NB4 (cell line): ENCODE measurements around the gene NOS3.

Experiments used
- DNase-seq: peaks from one replicate; pipeline ENCODE4 v3.0.0; 2010; ENCODE audit warnings: low read depth
- H3K4me3 ChIP-seq: one replicate; pipeline ENCODE4 v1.5.1; 2011; ENCODE audit warnings: mild to moderate bottlenecking, low read depth, low read length, moderate library complexity
- MAX ChIP-seq: IDR thresholded peaks from 2 replicates; pipeline ENCODE4 v1.6.1; 2011; ENCODE audit warnings: low read depth, low read length
- MYC ChIP-seq: IDR thresholded peaks from 2 replicates; pipeline ENCODE4 v1.6.1; 2011; ENCODE audit warnings: low read depth, low read length
- POLR2A ChIP-seq: IDR thresholded peaks from 2 replicates; pipeline ENCODE4 v1.6.1; 2011; ENCODE audit warnings: mild to moderate bottlenecking; ENCODE audit not compliant: insufficient read length; ENCODE audit errors: extremely low read depth
- TF ChIP-seq, protein P1 (sequence below): IDR thresholded peaks from one replicate; pipeline ENCODE4 v1.5.1; 2012; ENCODE audit warnings: low read depth, low read length

NOS3 gene

GRCh38 chr7:151057506-151057988, 66.7 kb downstream of the NOS3 start, which contains the start of gene CDK5:
TSS of gene CDK5 (minus strand) at chr7:151057897. CDS start at chr7:151057848, 49 bp downstream.
- H3K4me3 ChIP-seq: peak within 1 kb of the TSS; percentile 89
- DNase-seq: peak; percentile 70
- TF ChIP-seq MYC (no peak), MAX (no peak), POLR2A (no peak)
- TF ChIP-seq, protein P1, sequence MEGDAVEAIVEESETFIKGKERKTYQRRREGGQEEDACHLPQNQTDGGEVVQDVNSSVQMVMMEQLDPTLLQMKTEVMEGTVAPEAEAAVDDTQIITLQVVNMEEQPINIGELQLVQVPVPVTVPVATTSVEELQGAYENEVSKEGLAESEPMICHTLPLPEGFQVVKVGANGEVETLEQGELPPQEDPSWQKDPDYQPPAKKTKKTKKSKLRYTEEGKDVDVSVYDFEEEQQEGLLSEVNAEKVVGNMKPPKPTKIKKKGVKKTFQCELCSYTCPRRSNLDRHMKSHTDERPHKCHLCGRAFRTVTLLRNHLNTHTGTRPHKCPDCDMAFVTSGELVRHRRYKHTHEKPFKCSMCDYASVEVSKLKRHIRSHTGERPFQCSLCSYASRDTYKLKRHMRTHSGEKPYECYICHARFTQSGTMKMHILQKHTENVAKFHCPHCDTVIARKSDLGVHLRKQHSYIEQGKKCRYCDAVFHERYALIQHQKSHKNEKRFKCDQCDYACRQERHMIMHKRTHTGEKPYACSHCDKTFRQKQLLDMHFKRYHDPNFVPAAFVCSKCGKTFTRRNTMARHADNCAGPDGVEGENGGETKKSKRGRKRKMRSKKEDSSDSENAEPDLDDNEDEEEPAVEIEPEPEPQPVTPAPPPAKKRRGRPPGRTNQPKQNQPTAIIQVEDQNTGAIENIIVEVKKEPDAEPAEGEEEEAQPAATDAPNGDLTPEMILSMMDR: no peak

DNA sequence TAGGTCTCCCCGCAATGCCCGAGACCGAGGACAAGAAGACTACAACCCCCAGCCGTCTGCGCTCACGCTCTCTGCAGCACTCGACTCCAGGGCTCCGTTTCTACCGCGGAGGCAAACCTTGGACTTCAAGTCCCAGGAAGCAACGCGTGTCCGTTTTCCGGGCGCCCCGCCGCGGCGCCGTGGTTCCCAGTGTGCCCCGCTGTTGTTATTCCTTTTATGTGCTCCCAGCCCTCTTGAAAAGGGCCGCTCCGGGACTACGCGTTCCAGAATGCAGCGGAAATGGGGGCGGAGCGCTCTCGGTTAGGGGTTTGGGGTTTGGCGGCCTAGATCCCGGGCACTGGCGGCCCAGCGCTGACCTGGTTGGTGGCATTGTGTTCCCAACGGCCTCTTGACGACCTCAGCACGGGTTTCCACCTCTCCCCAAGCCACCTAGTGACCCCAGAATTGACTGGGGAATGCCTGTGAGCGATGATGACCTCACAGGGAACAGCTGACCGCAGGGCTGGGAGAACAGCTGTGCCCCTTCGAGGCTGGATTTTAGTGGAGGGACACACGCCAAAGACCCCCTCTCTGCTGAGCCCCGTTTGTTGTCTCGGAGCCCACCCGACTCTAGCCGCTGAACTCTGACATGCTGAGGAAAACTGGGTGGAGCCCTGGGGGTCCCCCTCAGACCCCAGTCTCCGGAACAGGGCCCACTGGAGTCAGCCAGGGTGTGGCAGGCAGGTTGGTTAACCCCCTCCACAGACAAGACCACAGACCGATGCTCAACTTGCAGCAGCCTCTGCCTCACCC, 67.4 kb downstream of the NOS3 start:
- TF ChIP-seq POLR2A: no peak
- TF ChIP-seq, protein P1: no peak
- TF ChIP-seq MYC: peak; percentile 57
- peak; percentile 38 for TF ChIP-seq MAX
- peak overlapping the region; percentile 89 for H3K4me3 ChIP-seq
- peak; percentile 100 for DNase-seq

GRCh38 chr7:151058781-151059366, 68.1 kb downstream of the NOS3 start:
- peak; percentile 48 for DNase-seq
- H3K4me3 ChIP-seq: peak overlapping the region; percentile 89
- TF ChIP-seq POLR2A (no peak), MYC (no peak), MAX (no peak)
- TF ChIP-seq, protein P1: no peak

DNA sequence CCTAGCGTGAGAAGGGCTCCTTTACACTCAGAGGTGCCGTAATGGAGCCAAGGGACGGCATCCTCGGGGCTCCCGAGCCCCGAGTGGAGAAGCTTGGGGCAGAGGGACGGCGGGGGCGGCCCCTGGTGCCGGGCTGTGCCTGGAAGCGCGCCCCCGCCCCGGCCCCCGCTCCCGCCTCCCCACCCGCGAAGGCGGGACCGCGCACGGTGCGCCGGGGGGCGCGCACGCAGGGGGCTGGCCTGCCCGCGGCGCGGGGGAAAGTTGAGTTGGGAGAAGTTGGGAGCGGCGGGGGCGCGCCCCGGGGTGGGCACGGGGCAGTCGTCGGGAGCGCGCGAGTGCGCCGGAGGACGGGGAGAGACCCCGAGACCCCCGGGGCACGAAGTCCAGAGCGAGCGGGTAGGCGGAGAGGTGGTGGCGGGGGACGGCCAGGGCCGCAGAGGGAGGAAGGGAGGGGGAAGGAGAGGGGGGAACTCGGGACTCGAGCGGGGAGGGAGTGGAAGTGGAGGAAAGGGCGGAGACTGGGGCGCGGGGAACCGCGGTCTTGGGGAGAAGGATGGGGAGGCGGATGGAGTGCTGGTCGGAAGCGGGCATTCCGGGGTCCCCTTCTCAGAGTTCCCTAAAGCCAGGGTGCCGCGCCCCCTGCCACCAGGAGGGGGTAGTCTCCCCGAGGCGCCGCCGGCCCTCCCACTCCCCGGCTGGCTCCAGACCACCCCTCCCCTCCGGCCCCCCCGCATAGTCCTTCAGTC, 68.7 kb downstream of the NOS3 start, which contains the start of gene SLC4A2:
Gene SLC4A2 (plus strand): TSS at position 223 of the 746 bp plus-strand sequence. CDS start 2,399 bp downstream, outside the sequence.
- H3K4me3 ChIP-seq: peak within 1 kb of the TSS; percentile 89
- DNase-seq: peak; percentile 81
- TF ChIP-seq MAX (0 out of 2 replicates have a peak, but pooled peaks have one; percentile 16), POLR2A (peak; percentile 55), MYC (no peak)
- TF ChIP-seq, protein P1: peak; percentile 57

GRCh38 chr7:151060113-151060415, 69.2 kb downstream of the NOS3 start:
- TF ChIP-seq POLR2A (no peak), MAX (no peak), MYC (no peak)
- TF ChIP-seq, protein P1: no peak
- no peak for DNase-seq
- H3K4me3 ChIP-seq: peak overlapping the region; percentile 69
